GM18502 (cell line): ENCODE data around the gene ITGA7.
A peak's percentile ranks its signal among the peaks of the same experiment; 100 is the strongest.

Source experiments
- ATAC-seq: cut with Tn5 transposase; IDR thresholded peaks from one replicate; pipeline ENCODE4 v1.9.1; 2021; ENCODE audit warnings: mild to moderate bottlenecking; ENCODE audit not compliant: unreplicated experiment, poor library complexity

ITGA7 gene

DNA sequence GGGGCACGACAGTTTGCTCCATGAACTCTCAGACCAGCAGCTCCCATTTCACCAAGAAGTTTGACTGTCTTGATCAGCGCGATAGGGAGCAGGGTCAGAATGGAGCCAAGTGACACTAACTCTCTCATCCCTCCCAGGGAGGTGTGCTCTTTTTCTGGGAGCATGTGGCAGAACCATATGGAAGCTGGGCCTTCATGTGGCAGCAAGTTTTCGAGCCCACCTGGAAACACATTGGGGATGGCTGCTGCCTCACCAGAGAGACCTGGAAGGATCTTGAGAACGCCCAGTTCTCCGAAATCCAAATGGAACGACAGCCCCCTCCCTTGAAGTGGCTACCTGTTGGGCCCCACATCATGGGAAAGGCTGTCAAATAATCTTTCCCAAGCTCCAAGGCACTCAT is 24.0 kb downstream of the ITGA7 start:
- no peak for ATAC-seq

DNA sequence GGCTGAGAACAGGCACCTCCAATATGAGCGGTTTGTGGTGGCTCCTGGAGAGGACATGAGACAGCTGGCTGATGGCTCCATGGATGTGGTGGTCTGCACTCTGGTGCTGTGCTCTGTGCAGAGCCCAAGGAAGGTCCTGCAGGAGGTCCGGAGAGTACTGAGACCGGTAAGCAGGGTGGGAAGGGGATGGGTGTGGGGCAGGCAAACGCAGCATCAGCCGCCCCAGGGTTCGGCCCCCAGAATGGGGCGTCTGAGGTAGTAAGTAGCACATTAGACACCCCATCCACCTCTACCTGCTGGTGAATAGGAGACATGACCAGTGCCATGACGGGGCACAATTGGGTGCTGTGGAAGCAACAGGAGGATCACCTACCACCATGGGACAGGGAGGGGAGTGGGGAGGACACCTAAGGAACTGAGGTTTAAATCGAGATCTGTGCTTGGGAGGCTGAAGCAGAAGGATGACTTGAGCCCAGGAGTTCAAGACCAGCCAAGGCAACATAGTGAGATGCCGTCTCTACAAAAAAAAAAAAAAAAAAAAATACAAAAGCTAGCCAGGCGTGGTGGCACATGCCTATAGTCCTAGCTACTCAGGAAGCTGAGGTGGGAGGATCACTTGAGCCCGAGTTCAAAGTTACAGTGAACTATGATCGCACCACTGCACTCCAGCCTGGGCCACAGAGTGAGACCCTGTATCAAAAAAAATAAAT is 25.5 kb downstream of the ITGA7 start:
- no peak for ATAC-seq

DNA sequence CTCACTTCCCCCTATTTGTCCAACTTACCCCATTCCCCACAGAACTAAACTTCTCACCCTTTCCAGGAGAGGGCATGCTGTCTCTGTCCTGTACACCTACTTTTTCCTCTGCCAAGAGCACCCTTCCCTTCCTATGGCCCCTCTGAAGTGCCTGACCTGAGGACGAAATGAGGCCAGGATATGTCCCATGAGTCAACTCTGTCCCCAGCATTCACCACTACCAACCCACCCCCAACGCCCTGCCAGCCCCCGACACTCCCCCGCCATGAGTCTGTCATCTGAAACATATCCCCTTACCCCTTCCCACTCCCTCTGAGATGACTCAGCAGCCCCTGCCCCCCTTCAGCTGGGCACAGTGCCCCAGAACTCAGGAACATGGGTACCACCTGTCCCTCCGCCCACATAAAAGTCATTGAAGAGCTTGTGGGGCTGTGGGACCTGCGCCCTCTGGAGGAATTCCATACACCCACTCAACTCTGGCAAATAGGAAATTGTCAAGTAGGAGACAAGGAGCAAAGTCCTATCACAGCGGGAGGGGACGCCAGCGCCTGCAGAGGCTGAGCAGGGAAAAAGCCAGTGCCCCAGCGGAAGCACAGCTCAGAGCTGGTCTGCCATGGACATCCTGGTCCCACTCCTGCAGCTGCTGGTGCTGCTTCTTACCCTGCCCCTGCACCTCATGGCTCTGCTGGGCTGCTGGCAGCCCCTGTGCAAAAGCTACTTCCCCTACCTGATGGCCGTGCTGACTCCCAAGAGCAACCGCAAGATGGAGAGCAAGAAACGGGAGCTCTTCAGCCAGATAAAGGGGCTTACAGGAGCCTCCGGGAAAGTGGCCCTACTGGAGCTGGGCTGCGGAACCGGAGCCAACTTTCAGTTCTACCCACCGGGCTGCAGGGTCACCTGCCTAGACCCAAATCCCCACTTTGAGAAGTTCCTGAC is 26.3 kb downstream of the ITGA7 start:
- no peak for ATAC-seq

DNA sequence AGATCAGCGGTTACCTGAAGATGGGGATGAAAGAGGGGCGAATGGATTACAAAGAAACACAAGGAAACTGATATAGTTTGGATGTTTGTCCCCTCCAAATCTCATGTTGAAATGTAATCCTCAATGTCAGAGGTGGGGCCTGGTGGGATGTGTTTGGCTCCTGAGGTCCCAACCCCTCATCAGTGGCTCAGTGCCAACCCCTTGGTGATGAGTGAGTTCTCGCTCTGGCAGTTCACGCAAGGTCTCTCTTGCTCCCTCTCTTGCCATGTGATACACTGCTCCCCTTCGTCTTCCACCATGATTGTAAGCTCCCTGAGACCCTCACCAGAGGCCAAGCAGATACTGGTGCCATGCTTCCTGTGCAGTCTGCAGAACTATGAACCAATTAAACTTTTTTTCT is 28.0 kb downstream of the ITGA7 start:
- no peak for ATAC-seq

DNA sequence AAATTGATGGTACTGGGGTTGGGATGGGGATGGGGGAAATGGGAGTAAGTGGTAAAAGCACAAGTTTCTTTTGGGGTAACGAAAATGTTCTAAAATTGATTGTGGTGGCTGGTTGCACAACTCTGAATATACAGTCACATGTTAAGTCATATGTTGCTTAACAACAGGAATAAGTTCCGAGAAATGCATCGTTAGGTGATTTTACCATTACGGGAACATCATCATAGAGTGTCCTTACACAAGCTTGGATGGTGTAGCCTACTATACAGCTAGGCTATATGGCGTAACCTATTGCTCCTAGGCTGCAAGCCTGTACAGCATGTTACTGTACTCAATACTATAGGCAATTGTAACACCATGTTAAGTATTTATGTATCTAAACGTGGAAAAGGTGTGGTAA is 31.0 kb downstream of the ITGA7 start:
- no peak for ATAC-seq

DNA sequence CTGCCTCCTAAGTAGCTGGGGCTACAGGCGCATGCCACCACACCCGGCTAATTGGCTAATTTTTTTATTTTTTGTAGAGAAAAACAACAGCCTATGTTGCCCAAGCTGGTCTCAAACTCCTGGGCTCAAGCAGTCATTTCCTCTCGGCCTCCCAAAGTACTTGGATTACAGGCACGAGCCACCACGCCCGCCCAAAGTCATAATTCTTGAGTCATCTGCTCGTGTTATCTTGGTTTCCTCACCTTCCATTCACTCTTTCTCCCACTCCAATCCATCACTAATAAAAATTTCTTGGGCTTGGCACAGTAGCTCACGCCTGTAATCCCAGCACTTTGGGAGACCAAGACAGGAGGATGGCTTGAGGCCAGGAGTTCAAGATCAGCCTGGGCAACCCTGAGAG is 32.0 kb downstream of the ITGA7 start:
- ATAC-seq: no peak

DNA sequence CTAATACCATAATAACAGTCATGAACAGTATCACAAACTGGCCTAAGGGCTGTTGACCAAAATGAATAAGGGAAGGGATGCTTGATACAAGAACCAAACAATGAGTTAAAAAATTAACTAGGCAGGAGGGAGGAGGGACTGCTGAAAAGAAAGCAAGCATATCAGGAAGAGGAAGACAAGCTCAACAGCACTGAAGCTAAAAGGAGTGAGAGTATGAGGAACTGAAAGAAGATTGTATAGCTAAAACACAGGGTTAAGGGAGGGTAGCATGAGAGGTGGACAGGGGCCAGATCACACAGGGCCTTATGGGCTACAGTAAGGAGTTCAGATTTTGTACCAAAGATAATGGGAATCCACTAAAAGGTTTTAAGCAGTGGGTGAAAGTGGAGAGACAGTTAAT is 34.1 kb downstream of the ITGA7 start:
- ATAC-seq: peak; percentile 98

DNA sequence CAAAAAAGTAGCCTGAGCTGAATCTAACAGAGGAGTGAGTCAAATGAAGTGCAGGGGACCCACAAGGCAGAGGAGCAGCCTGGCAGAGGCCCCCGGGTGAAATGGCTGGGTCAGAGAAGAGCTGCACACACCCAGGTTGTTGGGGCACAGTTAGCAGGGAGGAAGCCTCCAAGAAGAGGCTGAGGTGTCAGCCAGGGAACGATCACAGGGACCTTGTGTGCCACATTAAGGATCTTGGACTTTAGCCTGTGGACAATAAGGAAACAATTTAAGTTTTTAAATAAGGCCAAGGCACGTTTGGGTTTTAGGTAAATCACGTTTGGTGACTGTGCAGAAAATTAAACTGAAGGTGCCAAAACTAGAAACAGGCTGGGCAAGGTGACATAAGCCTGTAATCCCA is 36.0 kb downstream of the ITGA7 start:
- no peak for ATAC-seq

DNA sequence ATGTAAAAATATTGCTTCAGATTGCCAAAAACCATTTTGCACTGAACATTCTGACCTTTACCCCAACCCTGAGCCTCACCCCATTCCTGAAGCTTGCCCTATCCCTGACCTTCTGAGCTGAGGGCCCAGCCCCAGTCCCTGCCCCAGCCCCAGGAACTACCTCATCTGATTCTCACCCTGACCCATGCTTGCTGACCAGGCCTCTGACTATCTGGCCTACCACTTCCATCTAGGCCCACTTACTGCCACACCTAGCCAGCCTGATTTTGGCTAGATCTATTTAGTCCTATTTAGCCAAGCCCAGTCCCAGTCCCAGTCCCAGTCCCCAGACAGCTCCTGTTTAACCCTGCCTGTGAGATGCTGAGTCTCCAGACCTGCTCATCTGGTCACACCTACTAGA is 37.4 kb downstream of the ITGA7 start:
- ATAC-seq: no peak

DNA sequence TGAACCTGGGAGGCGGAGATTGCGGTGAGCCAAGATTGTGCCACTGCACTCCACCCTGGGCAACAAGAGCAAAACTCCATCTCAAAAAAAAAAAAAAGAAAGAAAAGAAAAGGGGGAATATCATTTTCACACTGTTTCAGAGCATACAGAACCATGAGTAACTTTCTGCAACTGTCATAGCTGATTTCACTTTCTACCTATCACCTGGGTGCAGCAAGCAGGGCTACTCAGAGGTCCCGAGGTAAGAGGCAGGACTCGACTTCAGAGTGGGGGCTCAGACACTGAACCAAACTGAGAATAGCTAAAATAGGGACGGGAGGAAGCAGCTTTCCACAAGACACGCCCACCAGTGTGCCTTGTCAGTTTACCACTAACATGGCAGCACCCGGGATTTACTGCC is 41.2 kb downstream of the ITGA7 start:
- ATAC-seq: no peak

DNA sequence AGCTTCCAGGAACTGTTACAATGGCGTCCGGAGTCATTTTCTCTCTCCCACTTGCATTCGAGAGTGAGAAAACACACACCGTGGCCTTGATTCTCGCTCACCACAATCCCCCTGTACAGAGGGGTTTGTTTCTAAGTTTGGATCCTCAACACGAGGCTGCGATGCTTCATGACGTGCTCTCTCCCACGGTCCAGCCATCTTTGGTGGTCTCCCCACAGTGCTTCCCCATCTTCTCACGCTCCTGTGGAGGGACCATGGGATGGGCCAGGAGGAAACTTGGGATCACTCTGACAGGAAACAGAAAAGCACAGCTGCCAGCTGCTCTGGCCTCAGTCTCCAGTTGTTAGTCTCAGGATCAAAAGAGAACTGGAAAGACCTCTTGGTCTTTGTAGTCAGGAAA is 42.9 kb downstream of the ITGA7 start:
- ATAC-seq: no peak

DNA sequence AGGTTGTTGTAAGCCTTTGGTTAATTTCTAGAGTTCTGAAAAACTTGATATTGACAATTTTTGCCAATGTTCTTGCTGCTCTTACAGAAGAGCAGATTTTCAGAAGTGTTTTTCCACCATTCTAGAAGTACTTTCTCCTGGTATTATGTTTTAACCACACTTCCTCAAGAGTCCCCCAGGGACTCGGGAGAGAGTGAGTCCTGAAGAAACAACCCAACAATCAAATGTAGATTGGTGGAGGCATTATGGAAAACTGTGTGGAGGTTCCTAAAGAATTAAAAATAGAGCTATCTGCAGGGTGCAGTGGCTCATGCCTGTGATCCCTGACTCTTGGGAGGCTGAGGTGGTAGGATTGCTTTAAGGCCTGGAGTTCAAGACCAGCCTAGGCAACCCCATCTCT is 44.3 kb downstream of the ITGA7 start:
- ATAC-seq: no peak

DNA sequence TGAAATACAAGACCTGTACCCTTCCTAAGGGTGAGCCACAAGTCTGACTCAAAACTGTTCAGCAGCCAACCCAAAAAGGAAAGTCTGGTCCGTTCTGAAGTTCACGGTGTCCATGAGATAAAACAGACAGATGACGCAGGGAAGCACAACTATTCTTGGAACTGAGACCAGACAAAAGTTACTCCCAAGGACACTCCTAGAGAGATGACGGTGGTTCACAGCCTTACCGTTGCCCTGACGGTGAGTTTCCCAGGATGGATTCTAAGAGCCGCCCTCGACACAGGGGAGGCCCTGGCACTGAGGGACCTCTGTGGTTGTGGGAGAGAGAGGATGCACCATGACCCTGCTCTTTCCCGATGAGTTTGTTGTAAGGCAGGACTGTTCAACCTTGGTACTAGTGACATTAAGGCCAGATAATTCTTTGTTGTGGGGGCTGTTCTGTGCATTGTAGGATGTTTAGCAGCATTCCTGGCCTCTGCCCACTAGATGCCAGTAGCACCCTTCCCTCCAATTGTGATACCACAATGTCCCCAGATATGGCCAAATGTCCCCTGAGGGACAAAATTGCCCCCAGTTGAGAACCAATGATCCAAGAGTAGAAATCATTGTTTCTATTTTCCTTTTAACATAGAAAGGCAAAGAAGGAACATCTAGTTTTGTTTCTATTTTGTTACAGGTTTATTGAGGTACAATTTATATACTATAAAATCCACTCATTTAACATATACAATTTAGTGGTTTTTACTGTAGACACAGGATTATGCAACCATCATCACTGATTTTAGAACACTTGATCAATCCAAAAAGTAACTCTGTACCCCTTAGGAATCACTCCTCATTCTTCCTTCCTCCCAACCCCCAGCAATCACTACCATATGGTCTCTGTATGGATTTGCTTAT is 48.0 kb downstream of the ITGA7 start:
- ATAC-seq: no peak

DNA sequence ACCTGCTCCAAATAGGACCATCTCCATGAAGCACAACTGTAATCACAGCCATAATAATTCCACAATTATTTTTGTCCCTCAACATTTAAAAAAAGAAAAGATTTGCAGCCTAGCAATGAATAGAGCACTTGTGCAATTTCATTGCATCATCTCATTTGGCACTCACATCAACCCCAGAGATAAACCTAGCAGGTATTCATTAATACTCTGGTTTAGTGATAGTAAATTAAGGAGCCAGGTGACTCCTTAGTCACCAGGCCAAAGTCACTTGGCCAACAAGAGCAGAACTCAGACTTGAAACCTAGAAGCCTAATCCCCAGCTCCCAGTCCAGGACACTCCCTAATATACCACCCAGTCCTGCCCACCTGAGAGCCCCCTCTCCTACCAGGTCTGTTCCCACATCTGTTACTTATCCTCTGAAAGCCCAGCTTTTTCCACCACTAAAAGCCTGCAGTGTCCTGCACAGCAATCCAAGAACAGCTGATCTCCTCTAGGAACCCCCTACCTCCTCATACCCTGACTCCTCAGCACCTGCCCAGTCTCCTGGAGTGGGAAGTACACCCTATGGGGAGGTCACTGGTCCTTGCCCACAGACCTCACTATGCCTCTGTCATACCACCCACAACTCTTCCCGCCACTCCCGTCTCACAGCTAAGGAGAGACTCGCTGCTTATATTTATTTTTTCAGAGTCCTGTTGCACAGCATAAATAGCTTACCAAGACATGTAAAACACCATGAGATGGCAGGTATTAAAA is 48.9 kb downstream of the ITGA7 start:
- no peak for ATAC-seq

DNA sequence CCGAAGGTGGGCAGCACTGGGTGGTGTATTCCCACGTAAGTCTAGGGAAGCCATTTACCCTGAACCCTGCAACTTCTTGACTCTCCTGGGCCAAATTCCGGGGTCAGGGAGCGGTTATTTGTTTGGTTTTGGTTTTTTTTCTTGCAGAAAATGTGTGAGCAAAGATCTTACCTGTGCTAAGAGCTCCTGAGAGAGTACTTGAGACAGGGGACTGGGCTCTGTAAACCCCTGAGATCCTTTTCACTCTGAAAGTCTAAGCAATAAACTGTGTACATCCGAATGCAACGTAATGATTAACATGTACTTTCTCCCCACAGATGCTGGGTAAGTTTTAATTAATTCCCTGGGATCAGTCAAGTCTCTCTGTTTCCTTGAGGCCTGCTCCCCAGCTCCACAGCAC is 49.5 kb downstream of the ITGA7 start:
- no peak for ATAC-seq

DNA sequence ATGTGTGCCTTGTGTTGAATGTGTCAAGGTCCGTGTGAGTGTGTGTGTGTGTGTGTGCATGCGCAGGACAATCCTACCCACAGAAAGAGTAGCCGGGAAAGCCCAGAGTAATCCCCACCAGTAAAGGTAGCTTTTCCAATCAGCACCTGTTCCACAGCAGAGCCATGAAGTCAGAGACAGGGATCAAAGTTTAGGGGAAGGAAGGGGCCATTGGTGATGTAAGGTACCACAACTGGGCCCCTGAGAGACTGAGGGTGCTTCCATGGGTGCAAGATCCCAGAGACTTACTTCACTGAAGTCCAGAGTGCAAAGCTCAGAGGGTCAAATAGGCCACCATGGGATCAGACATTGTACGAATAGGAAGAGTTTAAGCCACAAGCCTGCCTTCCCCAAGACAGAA is 50.5 kb downstream of the ITGA7 start:
- ATAC-seq: no peak

DNA sequence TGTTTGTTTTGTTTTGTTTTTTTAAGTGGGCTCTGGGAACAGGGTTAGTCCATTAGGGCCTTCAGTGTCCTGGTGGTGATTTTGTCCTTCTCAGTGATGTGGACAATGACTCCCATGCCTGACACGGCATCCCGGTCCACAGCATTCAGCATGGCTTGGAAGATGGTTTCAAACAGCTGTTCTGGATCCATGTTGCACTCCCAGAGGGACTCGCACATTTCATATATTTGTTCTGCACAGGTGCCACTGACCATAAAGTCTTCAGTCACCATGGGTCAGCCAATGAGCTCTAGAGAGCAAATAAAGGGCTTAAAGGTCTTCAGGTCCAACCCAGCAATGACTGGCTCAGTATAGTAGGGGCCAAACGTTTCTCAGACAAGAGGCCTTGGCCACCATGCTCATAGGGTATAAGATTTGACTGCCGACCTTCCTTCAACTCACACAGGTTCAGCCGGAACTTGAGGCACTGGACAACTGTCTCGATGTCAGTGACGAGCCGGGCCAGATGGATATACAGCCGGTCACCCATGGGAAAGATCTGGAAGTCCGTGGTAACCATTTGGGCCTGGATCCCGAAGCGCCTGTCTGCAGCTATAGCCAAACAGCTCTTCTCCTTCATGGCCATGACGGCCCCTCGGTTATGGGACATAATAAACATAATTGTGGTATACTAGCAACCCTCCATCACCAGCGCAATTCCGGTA is 53.0 kb downstream of the ITGA7 start:
- no peak for ATAC-seq

DNA sequence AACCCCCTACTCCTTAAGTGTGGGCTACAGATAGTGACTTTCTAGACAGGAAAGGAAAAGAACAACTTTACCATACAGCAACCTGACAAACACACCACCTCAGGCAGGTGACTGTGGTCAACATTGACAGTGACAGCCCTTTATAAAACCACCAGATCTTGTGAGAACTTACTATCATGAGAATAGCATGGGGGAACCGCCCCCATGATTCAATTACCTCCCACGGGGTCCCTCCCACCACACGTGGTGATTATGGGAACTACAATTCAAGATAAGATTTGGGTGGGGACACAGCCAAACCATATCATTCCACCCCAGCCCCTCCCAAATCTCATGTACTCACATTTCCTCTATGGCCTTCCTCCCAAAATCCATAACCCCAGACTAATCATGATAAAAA is 54.7 kb downstream of the ITGA7 start:
- ATAC-seq: no peak

DNA sequence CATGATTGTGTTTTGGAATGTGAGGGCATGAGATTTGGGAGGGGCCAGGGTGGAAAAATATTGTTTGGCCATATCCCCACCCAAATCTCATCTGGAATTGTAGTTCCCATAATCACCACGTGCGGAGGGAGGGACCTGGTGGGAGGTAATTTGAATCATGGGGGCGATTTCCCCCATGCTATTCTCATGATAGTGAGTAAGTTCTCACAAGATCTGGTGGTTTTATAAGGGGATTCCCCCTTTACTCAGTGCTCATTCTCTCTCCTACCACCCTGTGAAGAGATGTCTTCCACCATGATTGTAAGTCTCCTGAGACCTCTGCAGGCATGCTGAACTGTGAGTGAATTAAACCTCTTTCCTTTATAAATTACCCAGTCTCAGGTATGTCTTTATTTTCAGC is 55.4 kb downstream of the ITGA7 start:
- ATAC-seq: no peak

DNA sequence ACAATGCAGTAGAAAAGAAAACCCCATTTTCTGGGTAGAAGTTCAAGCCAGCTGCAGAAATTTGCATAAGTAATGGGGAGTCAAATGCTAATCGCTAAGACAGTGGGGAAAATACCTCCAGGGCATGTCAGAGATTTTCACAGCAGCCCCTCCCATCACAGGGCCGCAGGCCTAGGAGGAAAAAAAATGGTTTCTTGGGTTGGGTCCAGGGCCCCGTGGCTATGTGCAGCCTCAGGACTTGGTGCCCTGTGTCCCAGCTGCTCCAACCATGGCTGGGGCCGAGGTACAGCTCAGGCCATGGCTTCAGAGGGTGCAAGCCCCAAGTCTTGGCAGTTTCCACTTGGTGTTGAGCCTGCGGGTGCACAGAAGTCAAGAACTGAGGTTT is 56.4 kb downstream of the ITGA7 start:
- no peak for ATAC-seq
